NCI-H748 (cell line): ENCODE data around the gene ACLY.
"Not testable (repeated sequence)": the region's sequence is repeated elsewhere in the genome, so short reads cannot be mapped to it uniquely, and the experiment has no call there.

ENCODE experiments used
- DNase-seq: peaks from one replicate; lab custom pipeline; 2025; ENCODE audit not compliant: unreplicated experiment; lab: John Stamatoyannopoulos, UW

Gene ACLY

GRCh38 chr17:41939693-41940090 is 20.9 kb upstream of the ACLY start:
- no peak for DNase-seq

GRCh38 chr17:41939044-41939692 is 20.4 kb upstream of the ACLY start:
- DNase-seq, result no peak

- DNase-seq, result no peak
Observed at GRCh38 chr17:41937970-41938954, 19.5 kb upstream of the ACLY start.

GRCh38 chr17:41935641-41936040 is 16.9 kb upstream of the ACLY start:
- no peak for DNase-seq

GRCh38 chr17:41932816-41933389 is 14.2 kb upstream of the ACLY start:
- DNase-seq, result no peak

- DNase-seq, result not testable (repeated sequence)
Observed at GRCh38 chr17:41931715-41932114, 13.0 kb upstream of the ACLY start.

- not testable (repeated sequence) for DNase-seq
Observed at GRCh38 chr17:41930833-41931156, 12.0 kb upstream of the ACLY start.

- DNase-seq, result peak; percentile 96
Observed at GRCh38 chr17:41930009-41930832, 11.5 kb upstream of the ACLY start, which contains the start of gene ODAD4. Gene ODAD4, plus strand, starts transcription at chr17:41930617. Its CDS starts 107 bp downstream, at chr17:41930724.

- DNase-seq, result no peak
Observed at GRCh38 chr17:41928693-41929251, 10.0 kb upstream of the ACLY start.

GRCh38 chr17:41925991-41926590 is 7.3 kb upstream of the ACLY start:
- no peak for DNase-seq

GRCh38 chr17:41920580-41920955 is 1.8 kb upstream of the ACLY start:
- DNase-seq, result no peak

- no peak for DNase-seq
Observed at GRCh38 chr17:41919840-41920579, 1.3 kb upstream of the ACLY start.

GRCh38 chr17:41919165-41919817 is 540 bp upstream of the ACLY start:
- peak; percentile 78 for DNase-seq

GRCh38 chr17:41917679-41918313 is 955 bp downstream of the ACLY start:
- DNase-seq, result peak; percentile 72

- no peak for DNase-seq
Observed at GRCh38 chr17:41917192-41917591, 1.6 kb downstream of the ACLY start.

GRCh38 chr17:41915566-41915965 is 3.2 kb downstream of the ACLY start:
- no peak for DNase-seq

- no peak for DNase-seq
Observed at GRCh38 chr17:41915020-41915419, 3.7 kb downstream of the ACLY start.

- no peak for DNase-seq
Observed at GRCh38 chr17:41914358-41914766, 4.4 kb downstream of the ACLY start.

GRCh38 chr17:41913798-41914197 is 5.0 kb downstream of the ACLY start:
- no peak for DNase-seq
